HEK293T (cell line): ENCODE data around the gene MBD3L5.

Source experiments
- CTBP1 ChIP-seq: fragments of 450-650 bp; IDR thresholded peaks from 2 replicates; pipeline ENCODE4 v1.6.1; 2016; ENCODE audit warnings: borderline replicate concordance
- FOXA1 ChIP-seq: fragments of 450-650 bp; IDR thresholded peaks from 2 replicates; pipeline ENCODE4 v1.6.1; 2016; ENCODE audit warnings: mild to moderate bottlenecking
- FOXM1 ChIP-seq: fragments of 450-650 bp; IDR thresholded peaks from 2 replicates; pipeline ENCODE4 v1.6.1; 2017; ENCODE audit warnings: mild to moderate bottlenecking, borderline replicate concordance
- HDGF ChIP-seq: fragments of 450-650 bp; IDR thresholded peaks from 2 replicates; pipeline ENCODE4 v1.6.1; 2017; ENCODE audit warnings: antibody characterized with exemption, borderline replicate concordance
- LEF1 ChIP-seq: fragments of 450-650 bp; IDR thresholded peaks from 2 replicates; pipeline ENCODE4 v1.6.1; 2017; ENCODE audit warnings: mild to moderate bottlenecking, borderline replicate concordance
- SP1 ChIP-seq: fragments of 450-650 bp; IDR thresholded peaks from 2 replicates; pipeline ENCODE4 v1.6.1; 2017
- SUZ12 ChIP-seq: fragments of 450-650 bp; IDR thresholded peaks from 2 replicates; pipeline ENCODE4 v1.6.1; 2016; ENCODE audit warnings: mild to moderate bottlenecking

DNA sequence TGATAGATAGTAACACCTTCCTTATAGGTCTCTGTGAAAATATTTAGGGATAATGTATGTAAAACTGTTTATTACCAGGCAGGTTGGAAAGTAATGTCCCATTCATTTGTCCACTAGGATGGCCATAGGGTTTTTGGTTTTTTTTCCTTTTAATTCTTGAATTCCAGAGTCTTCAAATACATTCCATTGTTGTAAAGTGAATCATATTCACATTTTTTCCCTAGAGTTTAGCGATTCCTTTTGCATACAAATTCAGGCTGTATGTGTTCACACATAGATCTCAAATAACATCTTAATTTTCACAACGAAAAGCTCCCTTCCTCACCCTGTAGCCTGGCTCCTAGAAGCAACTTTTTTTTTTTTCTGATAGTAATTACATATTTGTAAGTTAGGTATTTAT is 37.3 kb downstream of the MBD3L5 start:
- no peak for TF ChIP-seq SP1
- no peak for TF ChIP-seq CTBP1
- TF ChIP-seq FOXA1 = no peak
- TF ChIP-seq LEF1 = no peak
- no peak for TF ChIP-seq FOXM1
- TF ChIP-seq SUZ12 = no peak
- TF ChIP-seq HDGF = no peak
